GF-D8 (cell line): ENCODE data around the gene VANGL2.

ENCODE experiments used
- DNase-seq: peaks from one replicate; lab custom pipeline; 2025; lab: John Stamatoyannopoulos, UW

The VANGL2 gene

GRCh38 chr1:160406131-160406968 lies 6.0 kb downstream of the VANGL2 start:
- no peak for DNase-seq

DNA sequence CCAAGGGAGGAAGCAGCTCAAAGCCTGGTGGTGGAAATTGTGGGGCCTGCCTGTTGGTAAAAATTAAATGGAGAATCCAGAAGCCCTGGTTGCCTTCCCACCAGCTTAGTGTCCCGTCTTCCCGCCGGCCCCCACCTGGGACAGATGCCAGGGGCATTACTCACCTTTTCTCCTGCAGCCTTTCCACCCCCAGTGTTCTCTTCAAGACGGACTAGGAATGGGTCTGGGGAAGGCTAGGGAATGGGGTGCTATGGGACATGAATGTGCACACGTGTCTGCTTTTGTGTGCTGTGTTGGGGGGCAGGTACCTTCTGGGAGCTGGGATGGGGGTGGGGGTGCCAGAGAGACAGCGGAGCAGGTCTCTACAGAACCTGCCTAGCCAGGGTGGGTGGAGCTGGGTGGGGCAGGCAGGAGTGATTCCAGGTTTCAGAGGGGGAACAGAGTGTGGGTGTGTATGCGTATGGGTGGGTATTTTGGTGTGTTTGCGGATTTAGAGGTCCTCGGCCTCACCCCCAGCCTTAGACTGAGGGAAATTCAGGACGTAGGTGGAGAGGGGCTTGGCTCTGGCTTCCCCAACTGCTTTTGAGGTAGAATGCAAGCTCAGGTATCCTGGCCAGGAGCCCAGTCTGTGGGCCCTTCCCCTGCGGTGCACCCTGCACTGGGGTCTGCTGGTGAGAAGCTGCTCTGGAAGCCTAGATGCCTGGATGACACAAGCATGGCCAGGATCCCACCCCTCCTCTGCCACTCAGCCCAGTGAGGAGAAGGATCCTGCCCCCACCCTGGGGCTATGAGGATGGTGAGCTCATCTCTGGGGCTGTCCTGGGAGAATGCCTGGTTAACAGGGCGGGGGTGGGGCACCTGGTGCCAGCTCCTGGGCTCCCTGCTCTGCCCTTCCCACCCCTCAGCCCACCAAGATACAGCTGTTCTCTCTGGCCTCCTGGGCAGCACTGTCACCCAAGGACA lies 7.8 kb downstream of the VANGL2 start:
- no peak for DNase-seq

GRCh38 chr1:160408864-160409263 lies 8.5 kb downstream of the VANGL2 start:
- no peak for DNase-seq

- no peak for DNase-seq
Measured at GRCh38 chr1:160409486-160409885, 9.1 kb downstream of the VANGL2 start.

- no peak for DNase-seq
Measured at GRCh38 chr1:160410406-160411005, 10.1 kb downstream of the VANGL2 start.

- no peak for DNase-seq
Measured at GRCh38 chr1:160411271-160412027, 11.1 kb downstream of the VANGL2 start.

DNA sequence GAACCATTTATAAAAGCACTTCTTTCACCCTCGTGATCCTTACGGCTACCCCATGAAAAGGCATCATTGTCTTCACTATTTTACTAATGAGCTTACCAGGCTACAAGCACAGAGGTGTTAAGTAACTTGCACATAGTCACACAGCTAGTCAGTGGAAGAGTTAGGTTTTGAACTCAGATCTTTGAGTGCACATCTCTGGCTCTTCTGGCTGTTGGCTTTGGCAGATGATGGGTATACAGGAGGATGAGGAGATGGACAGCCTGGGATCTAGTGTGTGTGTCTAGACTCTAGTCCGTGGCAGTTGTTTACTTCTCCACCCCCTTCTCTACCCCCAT lies 11.6 kb downstream of the VANGL2 start:
- no peak for DNase-seq

GRCh38 chr1:160413716-160414115 lies 13.4 kb downstream of the VANGL2 start:
- no peak for DNase-seq

DNA sequence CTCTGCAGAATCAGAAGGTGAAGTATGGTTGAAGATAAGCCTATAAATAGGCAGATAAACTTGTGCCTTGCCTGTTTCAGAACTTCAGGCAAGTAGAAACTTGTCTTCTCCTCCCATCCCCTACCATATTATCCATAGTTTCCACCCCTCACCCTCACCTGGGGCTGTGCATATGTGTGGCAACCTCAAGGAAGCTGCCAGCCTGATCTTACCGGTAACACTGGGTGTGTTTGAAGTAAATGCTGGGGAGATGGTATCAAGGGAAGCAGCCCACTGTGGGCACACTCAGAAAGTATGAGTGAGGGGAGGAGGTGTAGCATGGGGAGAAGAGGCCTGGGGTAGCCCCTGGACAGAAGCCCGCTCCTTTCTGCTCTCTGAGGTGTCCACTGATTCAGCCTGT lies 14.5 kb downstream of the VANGL2 start:
- no peak for DNase-seq

GRCh38 chr1:160415696-160416290 lies 15.4 kb downstream of the VANGL2 start:
- DNase-seq: no peak

GRCh38 chr1:160416369-160416768 lies 16.0 kb downstream of the VANGL2 start:
- DNase-seq: no peak

DNA sequence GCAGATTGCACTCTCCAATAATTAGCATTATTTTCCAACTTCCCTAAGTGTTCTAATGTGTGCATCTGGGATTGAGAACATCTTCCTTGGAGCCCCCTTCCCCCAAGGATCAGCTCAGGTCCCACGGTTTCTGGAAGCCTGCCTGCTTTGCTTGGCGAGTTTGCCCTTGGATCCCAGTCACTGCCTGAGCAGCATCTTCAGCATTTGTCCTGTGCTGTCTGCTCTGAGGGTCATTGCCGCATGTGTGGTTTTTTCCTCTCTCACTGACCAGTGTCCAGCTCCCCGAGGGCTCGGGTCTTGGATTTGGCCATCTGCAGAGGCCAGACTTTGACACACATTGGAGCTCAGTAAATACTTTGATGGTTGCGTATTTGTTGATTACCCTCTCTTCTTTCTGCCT lies 18.1 kb downstream of the VANGL2 start:
- no peak for DNase-seq

DNA sequence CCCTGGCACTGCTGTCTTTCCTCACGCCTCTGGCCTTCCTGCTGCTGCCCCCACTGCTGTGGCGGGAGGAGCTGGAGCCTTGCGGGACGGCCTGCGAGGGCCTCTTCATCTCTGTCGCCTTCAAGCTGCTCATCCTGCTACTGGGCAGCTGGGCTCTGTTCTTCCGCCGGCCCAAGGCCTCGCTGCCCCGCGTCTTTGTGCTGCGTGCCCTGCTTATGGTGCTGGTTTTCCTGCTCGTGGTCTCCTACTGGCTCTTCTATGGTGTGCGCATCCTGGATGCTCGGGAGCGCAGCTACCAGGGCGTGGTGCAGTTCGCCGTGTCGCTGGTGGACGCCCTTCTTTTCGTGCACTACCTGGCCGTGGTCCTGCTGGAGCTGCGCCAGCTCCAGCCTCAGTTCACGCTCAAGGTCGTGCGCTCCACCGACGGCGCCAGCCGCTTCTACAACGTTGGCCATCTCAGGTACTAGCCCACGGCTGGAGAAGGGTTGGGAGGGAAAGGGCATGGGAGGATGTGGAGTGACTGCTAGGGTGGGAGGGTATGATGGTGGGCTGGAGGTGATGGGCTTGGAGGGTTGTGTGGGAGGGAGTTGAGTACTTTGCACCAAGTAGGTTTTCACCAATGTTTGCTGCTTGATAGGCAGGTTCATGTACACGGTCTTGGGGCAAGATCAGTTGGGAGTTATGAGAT lies 18.9 kb downstream of the VANGL2 start:
- no peak for DNase-seq

DNA sequence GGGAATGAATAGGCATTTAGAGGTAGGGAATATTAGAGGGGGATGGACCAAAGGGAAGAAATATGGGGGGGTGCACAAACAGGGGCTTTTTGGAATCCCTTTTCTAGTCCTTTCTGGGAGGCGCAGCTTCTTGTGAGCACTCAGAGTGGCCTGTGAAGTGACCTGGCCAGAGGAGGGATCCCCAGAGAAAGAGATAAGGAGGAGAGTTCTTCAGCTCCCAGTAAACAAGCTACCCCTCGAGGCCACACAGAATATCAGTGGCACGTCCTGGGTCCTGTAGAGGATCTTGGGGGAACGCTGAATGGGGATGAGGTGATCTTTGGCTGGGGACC lies 19.4 kb downstream of the VANGL2 start:
- no peak for DNase-seq

GRCh38 chr1:160420881-160421842 lies 20.8 kb downstream of the VANGL2 start:
- no peak for DNase-seq

GRCh38 chr1:160421881-160422280 lies 21.5 kb downstream of the VANGL2 start:
- no peak for DNase-seq

DNA sequence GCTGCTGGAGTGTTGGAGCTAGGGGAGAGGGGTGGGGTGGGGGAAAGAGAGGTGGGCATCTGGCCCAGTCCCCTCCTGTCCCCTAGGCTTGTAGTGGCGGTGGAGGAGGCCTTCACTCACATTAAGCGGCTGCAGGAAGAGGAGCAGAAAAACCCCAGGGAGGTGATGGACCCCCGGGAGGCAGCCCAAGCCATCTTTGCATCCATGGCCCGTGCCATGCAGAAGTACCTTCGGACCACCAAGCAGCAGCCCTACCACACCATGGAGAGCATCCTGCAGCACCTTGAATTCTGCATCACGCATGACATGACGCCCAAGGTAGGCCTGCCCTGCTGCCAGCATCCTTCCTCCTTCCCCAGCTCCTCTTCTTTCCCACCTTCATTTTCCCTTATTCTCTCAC lies 23.6 kb downstream of the VANGL2 start:
- no peak for DNase-seq

- no peak for DNase-seq
Measured at GRCh38 chr1:160425847-160426246, 25.5 kb downstream of the VANGL2 start.

GRCh38 chr1:160427625-160428024 lies 27.3 kb downstream of the VANGL2 start:
- no peak for DNase-seq

DNA sequence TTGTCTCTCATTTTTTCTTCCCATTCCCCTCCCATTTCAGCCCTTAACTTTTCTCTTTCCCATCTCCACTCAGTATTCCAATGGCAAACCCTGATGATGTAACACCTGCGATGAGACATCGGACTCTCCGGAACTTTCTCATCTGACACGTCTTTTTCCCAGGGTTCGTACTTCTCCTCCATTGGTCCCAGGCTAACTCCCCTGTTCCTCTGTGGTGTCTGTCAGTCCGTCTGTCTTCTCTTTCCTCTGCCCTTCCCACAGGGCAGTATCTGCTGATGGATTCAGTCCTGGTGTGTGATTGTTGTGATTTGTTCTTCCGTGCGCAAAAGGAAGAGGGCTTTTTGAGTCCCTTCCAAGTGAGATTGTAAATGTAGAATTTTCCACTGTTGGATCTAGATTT lies 27.7 kb downstream of the VANGL2 start:
- no peak for DNase-seq
